Left kidney (tissue), 2 donors: ENCODE data around the gene ATP5PO. TPM values are rescaled to one million over a fixed set of nuclear protein-coding genes. Genes with fewer than 3 reads are reported as not detected.
A peak's percentile ranks its signal among the peaks of the same experiment; 100 is the strongest.

Source experiments
- DNase-seq: peaks from one replicate; pipeline ENCODE4 v3.0.0-alpha.2; 2013
- polyA plus RNA-seq: library from polyadenylated mRNA; unstranded; fragments of 120-200 nt; gene quantifications from one replicate; pipeline ENCODE4 v1.2.1, GENCODE V29; 2013; ENCODE audit not compliant: insufficient read length

ATP5PO gene
- polyA plus RNA-seq, 1 donor = 346 TPM

GRCh38 chr21:33901412-33902288 lies 14.0 kb downstream of the ATP5PO start:
- peak; percentile 31 for DNase-seq

- no peak for DNase-seq
These were observed 16.4 kb downstream of the ATP5PO start for GRCh38 chr21:33899199-33899598.

DNA sequence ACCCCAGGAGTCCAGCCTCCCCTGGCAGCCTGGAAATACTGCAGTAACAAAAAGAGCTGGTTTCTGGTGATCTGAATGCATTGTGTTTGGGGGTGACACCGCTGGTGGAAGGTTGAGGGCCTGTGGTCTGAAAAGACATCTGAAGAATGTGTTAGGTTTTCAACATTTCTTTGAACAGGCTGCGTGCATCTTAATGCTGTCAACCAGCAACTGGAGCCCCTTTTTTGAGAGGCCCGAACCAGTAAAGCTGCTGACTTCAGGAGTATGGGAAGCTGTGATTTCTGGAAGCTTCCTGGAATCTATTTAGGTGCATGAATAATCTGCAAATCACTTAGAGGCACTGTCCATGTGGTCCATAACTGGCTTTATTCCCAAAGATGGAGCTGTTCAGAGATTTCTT lies 17.0 kb downstream of the ATP5PO start:
- no peak for DNase-seq

DNA sequence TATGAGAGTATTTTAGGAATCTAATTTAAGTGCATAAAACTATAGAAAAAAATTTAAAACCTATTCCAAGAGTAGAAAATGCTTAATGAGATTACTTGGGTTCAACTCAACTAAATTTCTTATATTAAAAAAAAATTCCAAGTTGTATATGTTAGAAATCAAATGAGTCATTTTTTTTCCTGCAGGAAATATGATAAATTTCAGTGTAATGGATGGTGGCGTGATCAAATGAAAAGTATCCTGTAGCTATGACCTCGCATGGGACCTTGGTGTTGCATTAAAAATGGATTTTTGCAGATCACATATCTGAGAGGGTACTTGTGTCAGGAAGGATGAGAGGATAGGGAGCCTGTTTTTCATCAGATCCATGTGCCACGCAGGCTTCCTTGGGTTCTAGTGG lies 17.9 kb downstream of the ATP5PO start:
- no peak for DNase-seq

DNA sequence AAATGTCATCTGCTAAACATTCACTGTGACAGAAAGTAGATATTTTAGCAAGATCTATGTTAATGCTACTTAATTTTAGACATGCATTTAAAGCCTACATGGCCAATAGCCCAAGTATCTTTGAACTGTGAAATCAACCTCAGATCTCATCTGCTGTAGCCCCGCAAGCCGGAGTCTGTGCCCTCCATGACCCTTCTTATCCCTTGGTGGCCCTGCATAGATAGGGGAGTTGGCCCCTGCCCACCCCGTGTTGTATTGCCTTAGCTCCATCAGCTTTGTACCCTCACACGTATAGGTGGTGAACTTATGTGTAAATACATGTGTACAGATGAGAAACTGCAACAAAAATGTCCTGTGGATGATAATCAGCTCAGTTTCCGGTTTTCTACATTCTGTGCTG lies 18.5 kb downstream of the ATP5PO start:
- no peak for DNase-seq

- no peak for DNase-seq
These were observed 18.9 kb downstream of the ATP5PO start for GRCh38 chr21:33896691-33897090.

GRCh38 chr21:33895356-33895755 lies 20.2 kb downstream of the ATP5PO start:
- no peak for DNase-seq

- peak; percentile 84 for DNase-seq
These were observed 20.8 kb downstream of the ATP5PO start for GRCh38 chr21:33894736-33895288.

GRCh38 chr21:33893917-33894316 lies 21.7 kb downstream of the ATP5PO start:
- no peak for DNase-seq

- no peak for DNase-seq
These were observed 22.8 kb downstream of the ATP5PO start for GRCh38 chr21:33892853-33893252.

- DNase-seq = no peak
These were observed 25.4 kb downstream of the ATP5PO start for GRCh38 chr21:33890187-33890586.

DNA sequence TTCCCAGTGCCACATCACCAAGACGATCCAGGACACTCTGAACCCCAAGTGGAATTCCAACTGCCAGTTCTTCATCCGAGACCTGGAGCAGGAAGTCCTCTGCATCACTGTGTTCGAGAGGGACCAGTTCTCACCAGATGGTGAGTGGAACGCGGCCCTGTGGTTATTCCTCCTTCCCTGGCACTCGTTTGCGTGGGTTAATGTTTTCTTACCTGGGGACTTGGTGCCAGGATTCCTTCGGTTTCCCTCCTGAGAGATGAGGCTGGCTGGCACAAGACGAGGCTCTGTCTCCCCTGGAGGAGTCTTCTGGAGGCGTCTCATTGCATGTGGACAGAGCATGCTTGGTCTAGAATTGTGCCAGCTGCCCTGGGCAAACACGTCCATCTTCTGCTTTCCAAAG lies 29.3 kb downstream of the ATP5PO start:
- DNase-seq = no peak

GRCh38 chr21:33885172-33885514 lies 30.5 kb downstream of the ATP5PO start:
- DNase-seq = no peak

DNA sequence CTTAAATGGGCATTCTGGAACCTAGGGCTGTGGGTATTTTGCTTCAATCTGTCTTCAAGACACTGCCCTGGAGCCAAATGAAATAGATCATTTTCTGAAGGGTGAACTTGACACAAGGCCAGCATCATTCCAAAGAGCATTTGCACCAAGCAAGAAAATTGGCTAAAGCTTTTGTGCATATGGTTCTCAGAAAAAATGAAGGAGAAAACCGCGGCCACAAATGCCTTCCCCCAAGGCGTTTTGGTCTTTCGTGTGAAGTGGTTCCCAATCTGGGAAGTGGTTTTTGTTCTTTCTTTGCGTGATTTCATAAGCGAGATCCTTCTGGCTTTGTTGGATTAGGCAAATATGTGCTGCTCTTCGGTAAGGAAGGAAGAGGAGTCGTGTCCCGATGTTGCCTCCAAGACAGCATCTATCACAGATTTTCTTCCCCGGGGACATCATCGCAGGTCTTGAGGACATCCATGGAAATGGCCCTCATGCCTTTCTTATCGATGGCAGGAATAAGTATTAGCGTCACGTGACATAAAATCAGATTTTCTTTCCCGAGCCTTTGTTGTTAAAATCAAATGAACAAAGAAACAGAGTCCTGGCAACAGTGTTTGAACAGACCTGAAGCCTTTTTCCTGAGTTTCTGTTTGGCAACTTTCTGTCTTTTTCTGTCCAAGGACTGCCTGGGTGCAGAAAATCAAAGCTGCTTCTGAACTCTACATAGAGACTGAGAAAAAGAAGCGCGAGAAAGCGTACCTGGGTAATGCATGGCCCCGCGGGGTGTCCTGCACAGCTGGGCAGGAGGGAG lies 31.0 kb downstream of the ATP5PO start:
- no peak for DNase-seq

GRCh38 chr21:33883118-33883517 lies 32.5 kb downstream of the ATP5PO start:
- DNase-seq = no peak

DNA sequence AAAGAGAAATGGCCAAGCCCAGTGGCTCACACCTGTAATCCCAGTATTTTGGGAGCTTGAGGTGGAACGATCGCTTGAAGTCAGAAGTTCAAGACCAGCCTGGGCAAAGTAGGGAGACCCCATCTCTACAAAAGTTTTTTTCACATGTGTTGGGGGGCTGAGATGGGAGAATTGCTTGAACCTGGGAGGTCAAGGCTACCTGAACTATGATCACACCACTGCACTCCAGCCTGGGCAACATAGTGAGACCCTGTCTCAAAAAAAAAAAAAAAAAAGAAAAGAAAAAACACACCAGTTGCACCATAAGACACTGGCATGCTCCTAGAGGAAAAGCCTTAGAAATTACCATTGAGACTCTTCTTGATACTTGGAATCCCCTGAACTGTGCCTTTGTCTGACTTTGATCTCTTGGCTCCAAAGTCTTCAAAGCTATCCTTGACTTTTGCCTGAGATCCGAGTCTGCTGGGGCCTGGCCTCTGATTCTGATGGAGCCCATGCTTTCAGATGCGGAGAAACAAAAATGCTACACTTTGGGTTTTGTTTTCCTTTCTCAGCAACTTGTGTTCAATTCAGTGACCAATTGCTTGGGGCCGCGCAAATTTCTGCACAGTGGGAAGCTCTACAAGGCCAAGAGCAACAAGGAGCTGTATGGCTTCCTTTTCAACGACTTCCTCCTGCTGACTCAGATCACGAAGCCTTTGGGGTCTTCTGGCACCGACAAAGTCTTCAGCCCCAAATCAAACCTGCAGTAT lies 33.7 kb downstream of the ATP5PO start:
- no peak for DNase-seq

GRCh38 chr21:33880626-33881025 lies 35.0 kb downstream of the ATP5PO start:
- no peak for DNase-seq

GRCh38 chr21:33878824-33879223 lies 36.8 kb downstream of the ATP5PO start:
- no peak for DNase-seq

- no peak for DNase-seq
These were observed 40.4 kb downstream of the ATP5PO start for GRCh38 chr21:33875026-33875695.

DNA sequence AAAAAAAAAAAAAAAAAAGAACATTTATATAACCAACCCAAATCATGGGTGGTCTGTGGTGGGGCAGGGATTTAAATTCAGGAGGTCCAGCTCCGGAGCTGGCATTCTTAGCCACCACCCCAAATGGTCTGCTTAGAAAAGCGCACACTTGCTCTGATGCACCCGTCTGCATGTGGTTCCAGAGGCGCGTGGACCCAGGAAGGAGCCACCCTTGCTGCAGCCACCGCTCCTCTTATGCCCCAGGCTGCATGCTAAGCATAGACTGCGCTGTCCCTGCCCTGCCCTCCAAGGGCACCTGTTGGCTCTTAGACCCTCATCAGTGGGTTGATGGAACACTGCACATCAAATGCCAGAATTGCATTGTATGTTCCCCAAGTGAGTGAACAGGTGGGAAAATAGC lies 41.4 kb downstream of the ATP5PO start:
- DNase-seq = no peak

DNA sequence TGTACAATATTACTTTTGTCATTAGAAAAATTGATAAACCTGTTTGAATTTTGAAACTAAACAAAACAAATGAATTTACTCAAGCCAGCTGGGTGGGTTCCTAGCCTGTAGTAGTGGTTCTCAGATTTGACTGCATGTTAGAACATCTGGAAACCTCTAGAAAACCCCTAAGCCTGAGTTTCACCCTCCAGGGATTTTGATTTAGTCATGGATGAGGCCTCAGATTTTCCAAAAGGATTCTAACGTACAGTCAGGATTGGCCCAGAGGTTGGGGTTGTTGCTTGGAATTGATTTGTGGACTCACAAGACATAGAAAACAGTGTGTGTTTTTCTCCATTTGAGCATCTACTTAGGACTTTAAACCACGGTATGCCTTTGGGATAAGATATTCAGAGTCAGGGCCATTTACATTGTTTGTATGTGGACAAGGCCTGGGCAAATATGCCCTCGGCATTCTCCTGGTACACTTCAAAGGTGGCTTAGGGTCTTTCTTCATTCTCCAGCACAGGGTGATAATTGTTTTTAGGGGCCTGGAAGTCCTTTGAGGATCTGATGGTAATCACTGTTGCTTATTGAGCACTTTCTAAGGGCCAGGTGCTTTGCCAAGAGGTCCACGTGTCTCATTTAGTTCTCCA lies 42.6 kb downstream of the ATP5PO start:
- no peak for DNase-seq
